Colonic mucosa (tissue), 4 donors: Measurements from ENCODE around the gene CISD3. TPM values are rescaled to one million over a fixed set of nuclear protein-coding genes. Genes with fewer than 3 reads are reported as not detected.
A peak's percentile ranks its signal among the peaks of the same experiment; 100 is the strongest.

ENCODE experiments used
- DNase-seq: peaks from one replicate; pipeline ENCODE4 v3.0.0-alpha.2; 2020
- H3K27ac ChIP-seq: fragments of 200-600 bp; one replicate; pipeline ENCODE4 v1.8.0; 2021
- H3K27me3 ChIP-seq: fragments of 200-600 bp; one replicate; pipeline ENCODE4 v1.8.0; 2021
- H3K36me3 ChIP-seq: fragments of 200-600 bp; one replicate; pipeline ENCODE4 v1.8.0; 2021
- H3K4me1 ChIP-seq: fragments of 200-600 bp; one replicate; pipeline ENCODE4 v1.8.0; 2021; ENCODE audit warnings: mild to moderate bottlenecking
- H3K4me3 ChIP-seq: fragments of 200-600 bp; one replicate; pipeline ENCODE4 v1.8.0; 2021
- H3K9ac ChIP-seq, 2 donors: one replicate each; pipeline ENCODE4 v1.7.0; 2013; ENCODE audit warnings: control low read depth in 2 of 2, low read depth in 2 of 2, low read length in 2 of 2
- H3K9me3 ChIP-seq: fragments of 200-600 bp; one replicate; pipeline ENCODE4 v1.8.0; 2021
- CTCF ChIP-seq: fragments of 200-600 bp; IDR thresholded peaks from one replicate; pipeline ENCODE4 v1.8.0; 2022; ENCODE audit warnings: antibody characterized with exemption, mild to moderate bottlenecking
- intact Hi-C: fragments of 100-400 bp; cut with DNase I; formaldehyde crosslinking; loops from one replicate; pipeline ENCODE4 v1.14.1; 2022
- total RNA-seq, 2 donors: library from RNA; stranded (reverse); fragmentation: NEBNext Ultra II Directional in 1 of 2; extraction: Animal tissue kit (Norgen Biotek cat#: 25700) in 1 of 2; gene quantifications; one replicate each; pipeline ENCODE4 v1.2.1, GENCODE V29; 2021
- donor health status: healthy.
- donor health status: DM: no; HTN: no; CAD: no.
- donor health status: DM: no; HTN: no; CAD: no.

Gene CISD3
- total RNA-seq, 2 donors from 2014 or later: 82.2 to 152 TPM

DNA sequence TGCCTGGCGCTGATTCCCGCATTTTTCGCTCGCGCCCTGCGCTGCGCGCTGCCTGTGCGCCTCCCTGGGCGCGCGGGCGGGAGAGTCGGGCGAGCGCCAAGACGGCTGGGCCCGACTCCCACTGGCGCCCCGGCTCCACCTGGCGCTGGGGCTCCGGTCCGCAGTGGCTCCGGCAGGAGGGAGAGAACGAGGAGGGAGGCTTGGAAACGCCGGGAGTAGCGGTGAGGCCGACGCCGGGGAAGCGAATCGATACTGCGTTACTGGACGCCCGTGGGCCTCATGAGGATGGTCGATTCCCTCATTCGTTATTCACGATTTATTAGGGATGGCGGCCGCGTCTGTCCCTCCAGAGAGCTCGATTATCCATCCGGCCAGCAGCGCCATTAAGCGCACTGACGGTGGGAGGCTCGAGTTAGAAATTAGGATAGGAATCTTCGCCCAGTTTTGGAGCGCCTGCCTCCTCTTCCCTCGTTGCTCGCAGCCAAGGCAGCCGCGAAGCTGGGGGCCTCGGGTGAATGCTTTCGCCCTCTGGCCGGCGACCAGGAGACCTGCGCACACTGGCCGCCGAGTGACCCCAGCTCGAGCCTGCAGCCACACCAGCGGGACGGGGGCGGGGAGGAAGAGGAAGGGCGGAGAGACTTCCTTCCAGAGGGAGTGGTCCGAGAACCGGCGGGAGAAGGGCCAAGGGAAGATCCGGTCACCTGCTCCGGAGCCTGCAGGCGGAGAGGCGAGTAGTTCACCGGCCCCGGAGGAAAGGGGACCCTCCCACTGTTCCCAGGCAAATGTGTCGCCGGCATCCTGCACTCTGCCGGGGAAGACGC lies 19.3 kb downstream of the CISD3 start:
- H3K4me1 ChIP-seq: peaks cover 15% of the 10 kb centered on the region
- peak overlapping the region; percentile 67 to 93 for H3K9ac ChIP-seq
- H3K27ac ChIP-seq: peak overlapping the region; percentile 86
- no peaks in the 10 kb centered on the region for H3K36me3 ChIP-seq
- H3K4me3 ChIP-seq: peak overlapping the region; percentile 80
- no peaks in the 10 kb centered on the region for H3K27me3 ChIP-seq
- intact Hi-C loops: no loop called here
- DNase-seq: peak; percentile 93
- TF ChIP-seq CTCF: no peak
- no peaks in the 10 kb centered on the region for H3K9me3 ChIP-seq

DNA sequence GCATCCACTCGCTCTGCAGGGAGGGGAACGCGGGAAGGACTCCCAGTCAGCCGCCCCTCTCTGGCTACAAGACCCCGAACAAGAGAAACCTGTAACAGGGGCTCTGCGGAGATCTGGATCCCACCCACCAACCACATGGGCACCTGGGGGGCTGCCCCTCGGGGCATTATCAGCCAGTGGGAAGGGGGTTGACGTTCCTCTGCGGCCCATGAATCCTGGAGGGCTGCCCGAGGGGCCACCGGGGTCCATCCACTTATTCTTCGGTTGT lies 19.8 kb downstream of the CISD3 start:
- H3K9ac ChIP-seq: peak overlapping the region; percentile 67 to 93
- DNase-seq: no peak
- peak overlapping the region; percentile 80 for H3K4me3 ChIP-seq
- H3K9me3 ChIP-seq: no peaks in the 10 kb centered on the region
- peaks cover 15% of the 10 kb centered on the region for H3K4me1 ChIP-seq
- intact Hi-C loops: no loop called here
- no peak for TF ChIP-seq CTCF
- peak overlapping the region; percentile 86 for H3K27ac ChIP-seq
- H3K27me3 ChIP-seq: no peaks in the 10 kb centered on the region
- H3K36me3 ChIP-seq: no peaks in the 10 kb centered on the region

DNA sequence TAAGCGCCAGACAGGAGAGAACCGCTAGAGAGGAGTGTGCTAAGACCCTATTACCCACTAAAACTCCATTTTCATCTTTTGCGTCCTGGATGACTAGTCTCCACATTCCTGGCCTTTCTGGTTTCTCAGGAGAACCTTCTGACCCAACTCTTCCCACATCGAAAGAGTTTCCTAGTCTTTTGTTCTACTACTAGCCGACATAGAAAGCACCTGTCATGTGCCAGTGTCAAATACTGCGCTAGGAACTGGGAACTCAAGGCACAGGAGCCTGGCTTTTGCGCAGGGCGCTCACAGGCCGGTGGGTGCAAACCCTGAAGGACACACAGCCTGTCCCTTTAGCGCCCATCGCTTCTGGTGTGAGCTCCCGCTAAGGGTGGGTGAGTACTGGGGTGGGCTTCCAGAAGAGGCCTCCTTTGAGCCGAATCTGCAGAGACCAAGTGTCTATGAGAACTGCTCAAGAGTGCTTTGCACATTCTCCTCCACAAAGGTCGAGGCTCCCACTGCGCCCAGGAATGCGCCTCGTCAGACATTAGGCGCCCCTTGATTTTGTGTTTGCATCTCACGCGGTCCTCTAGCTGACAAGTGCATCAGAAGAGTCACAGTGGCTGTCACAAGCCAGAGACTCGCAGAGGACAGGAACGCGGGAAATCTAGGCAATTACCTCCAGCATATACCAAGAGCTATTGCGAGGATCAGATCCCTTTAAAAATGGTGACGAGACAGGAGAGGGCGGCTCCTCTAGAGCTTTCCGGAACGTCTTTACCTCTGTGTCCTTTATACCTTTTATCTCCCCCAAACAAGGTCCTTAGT lies 20.4 kb downstream of the CISD3 start:
- H3K9ac ChIP-seq: peak overlapping the region; percentile 67 to 93
- H3K27ac ChIP-seq: peak overlapping the region; percentile 86
- no peak for TF ChIP-seq CTCF
- H3K4me3 ChIP-seq: peak overlapping the region; percentile 80
- no peaks in the 10 kb centered on the region for H3K9me3 ChIP-seq
- peaks cover 15% of the 10 kb centered on the region for H3K4me1 ChIP-seq
- H3K36me3 ChIP-seq: no peaks in the 10 kb centered on the region
- H3K27me3 ChIP-seq: no peaks in the 10 kb centered on the region
- DNase-seq: peak; percentile 63
- intact Hi-C loops: no loop called here

DNA sequence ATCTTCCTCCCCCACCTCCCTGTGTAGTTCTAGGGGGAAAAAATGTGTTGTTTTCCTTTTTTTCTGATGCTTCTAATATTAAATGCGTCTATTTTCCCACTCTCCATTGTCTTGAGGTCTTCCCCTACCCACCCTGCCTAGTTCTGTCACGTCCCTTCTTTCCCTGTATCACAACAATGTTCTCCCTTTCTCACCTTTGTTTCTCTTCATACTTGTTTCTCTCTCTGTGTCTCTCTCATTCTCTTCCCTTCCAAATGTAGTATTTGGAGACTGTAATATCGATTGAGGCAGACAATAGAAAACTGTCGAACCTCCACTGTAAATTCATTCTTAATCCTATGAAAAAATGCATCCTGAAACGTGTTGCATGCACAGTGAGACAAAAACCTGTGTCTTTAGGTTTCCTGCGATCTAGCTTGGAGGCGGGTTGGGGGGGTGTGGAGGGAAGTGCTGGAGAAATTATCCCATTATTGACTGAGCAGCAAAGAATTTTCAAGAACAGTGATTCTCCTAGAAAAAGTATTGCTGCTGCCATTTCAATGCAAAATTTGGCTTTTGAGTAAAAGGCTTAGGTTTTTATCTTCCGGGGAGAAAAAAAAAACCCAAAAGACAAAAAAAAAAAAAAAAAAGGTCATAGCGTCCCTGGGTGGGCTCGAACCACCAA lies 21.1 kb downstream of the CISD3 start:
- peak overlapping the region; percentile 86 for H3K27ac ChIP-seq
- no peaks in the 10 kb centered on the region for H3K9me3 ChIP-seq
- no peak for TF ChIP-seq CTCF
- H3K36me3 ChIP-seq: peaks cover 6% of the 10 kb centered on the region
- H3K9ac ChIP-seq: peak overlapping the region in 1 of 2 donors; percentile 93
- peak overlapping the region; percentile 80 for H3K4me3 ChIP-seq
- peak; percentile 55 for DNase-seq
- H3K4me1 ChIP-seq: peaks cover 15% of the 10 kb centered on the region
- intact Hi-C loops: no loop called here
- H3K27me3 ChIP-seq: no peaks in the 10 kb centered on the region

GRCh38 chr17:38751808-38752307 lies 21.7 kb downstream of the CISD3 start:
- no peak for TF ChIP-seq CTCF
- peak; percentile 87 for DNase-seq
- Histone ChIP-seq H3K4me3 (peak overlapping the region; percentile 80), H3K9ac (peak overlapping the region; percentile 76 to 93), H3K4me1 (peaks cover 15% of the 10 kb centered on the region), H3K27me3 (no peaks in the 10 kb centered on the region), H3K27ac (peak overlapping the region; percentile 86), H3K9me3 (no peaks in the 10 kb centered on the region), H3K36me3 (peaks cover 10% of the 10 kb centered on the region)
- intact Hi-C loops: no loop called here
